ENCODE measurements around the gene ARHGAP18. TPM values are rescaled to one million over a fixed set of nuclear protein-coding genes. Genes with fewer than 3 reads are reported as not detected.
"Not testable (repeated sequence)": the region's sequence is repeated elsewhere in the genome, so short reads cannot be mapped to it uniquely, and the experiment has no call there.

ARHGAP18 gene
- total RNA-seq, 1 experiment from 2014 or later: 1.6 TPM

- no peaks in the 10 kb centered on the region for H3K9me3 ChIP-seq (ENCODE audit: low read length)
- no peak overlapping the region for H3K4me2 ChIP-seq (ENCODE audit: low read depth, low read length, poor library complexity, severe bottlenecking)
- peaks cover 3% of the 10 kb centered on the region; the same call in 1 of the 2 replicates for H3K4me1 ChIP-seq (ENCODE audit: low read length)
- no peaks in the 10 kb centered on the region for H4K20me1 ChIP-seq (ENCODE audit: insufficient read depth, low read depth, low read length)
- no peaks in the 10 kb centered on the region for H3K27me3 ChIP-seq (ENCODE audit: low read length)
- H3K36me3 ChIP-seq (ENCODE audit: insufficient read depth, low read length): no peaks in the 10 kb centered on the region
- H3K27ac ChIP-seq (ENCODE audit: low read length): no peak overlapping the region
- no peaks in the 10 kb centered on the region for H3K79me2 ChIP-seq (ENCODE audit: low read length)
- no peak overlapping the region for H2AFZ ChIP-seq (ENCODE audit: low read length)
- DNase-seq: peak; percentile 74
- no peak overlapping the region for H3K4me3 ChIP-seq (ENCODE audit: low read length)
- H3K9me2 ChIP-seq (replicated peaks; ENCODE audit: insufficient read depth, low read length): no peaks in the 10 kb centered on the region
- H3K9ac ChIP-seq (ENCODE audit: low read length): no peak overlapping the region
These were observed 134.4 kb downstream of the ARHGAP18 start for GRCh38 chr6:129575378-129576118.

- not testable (repeated sequence) for H3K9ac ChIP-seq (ENCODE audit: low read length); H3K4me3 ChIP-seq (ENCODE audit: low read length); H3K4me1 ChIP-seq (ENCODE audit: low read length); H3K4me2 ChIP-seq (ENCODE audit: low read depth, low read length, poor library complexity, severe bottlenecking); H3K9me2 ChIP-seq (replicated peaks; ENCODE audit: insufficient read depth, low read length); H3K9me3 ChIP-seq (ENCODE audit: low read length); DNase-seq; H3K79me2 ChIP-seq (ENCODE audit: low read length); H3K27me3 ChIP-seq (ENCODE audit: low read length); H3K36me3 ChIP-seq (ENCODE audit: insufficient read depth, low read length); H3K27ac ChIP-seq (ENCODE audit: low read length); H2AFZ ChIP-seq (ENCODE audit: low read length); H4K20me1 ChIP-seq (ENCODE audit: insufficient read depth, low read depth, low read length)
These were observed 135.4 kb downstream of the ARHGAP18 start for GRCh38 chr6:129574605-129575004.

- H3K9me2 ChIP-seq (replicated peaks; ENCODE audit: insufficient read depth, low read length); DNase-seq; H3K4me2 ChIP-seq (ENCODE audit: low read depth, low read length, poor library complexity, severe bottlenecking); H3K4me1 ChIP-seq (ENCODE audit: low read length); H3K36me3 ChIP-seq (ENCODE audit: insufficient read depth, low read length); H4K20me1 ChIP-seq (ENCODE audit: insufficient read depth, low read depth, low read length); H3K9me3 ChIP-seq (ENCODE audit: low read length); H3K27me3 ChIP-seq (ENCODE audit: low read length); H3K9ac ChIP-seq (ENCODE audit: low read length); H3K27ac ChIP-seq (ENCODE audit: low read length); H3K4me3 ChIP-seq (ENCODE audit: low read length); H3K79me2 ChIP-seq (ENCODE audit: low read length); H2AFZ ChIP-seq (ENCODE audit: low read length): not testable (repeated sequence)
These were observed 139.0 kb downstream of the ARHGAP18 start for GRCh38 chr6:129570929-129571328.

- DNase-seq: no peak
- H3K27me3 ChIP-seq (ENCODE audit: low read length): no peaks in the 10 kb centered on the region
- H3K9ac ChIP-seq (ENCODE audit: low read length): no peak overlapping the region
- H3K4me2 ChIP-seq (ENCODE audit: low read depth, low read length, poor library complexity, severe bottlenecking): no peak overlapping the region
- H3K4me1 ChIP-seq (ENCODE audit: low read length): no peaks in the 10 kb centered on the region
- no peaks in the 10 kb centered on the region for H3K36me3 ChIP-seq (ENCODE audit: insufficient read depth, low read length)
- H4K20me1 ChIP-seq (ENCODE audit: insufficient read depth, low read depth, low read length): no peaks in the 10 kb centered on the region
- H3K79me2 ChIP-seq (ENCODE audit: low read length): no peaks in the 10 kb centered on the region
- H3K27ac ChIP-seq (ENCODE audit: low read length): no peak overlapping the region
- no peak overlapping the region for H2AFZ ChIP-seq (ENCODE audit: low read length)
- no peaks in the 10 kb centered on the region for H3K9me3 ChIP-seq (ENCODE audit: low read length)
- no peak overlapping the region for H3K4me3 ChIP-seq (ENCODE audit: low read length)
- no peaks in the 10 kb centered on the region for H3K9me2 ChIP-seq (replicated peaks; ENCODE audit: insufficient read depth, low read length)
These were observed 142.0 kb downstream of the ARHGAP18 start for GRCh38 chr6:129568015-129568414.

GRCh38 chr6:129567374-129567773 is 142.6 kb downstream of the ARHGAP18 start:
- no peaks in the 10 kb centered on the region for H3K27me3 ChIP-seq (ENCODE audit: low read length)
- no peak overlapping the region for H3K4me3 ChIP-seq (ENCODE audit: low read length)
- no peak overlapping the region for H2AFZ ChIP-seq (ENCODE audit: low read length)
- H3K9me3 ChIP-seq (ENCODE audit: low read length): no peaks in the 10 kb centered on the region
- no peaks in the 10 kb centered on the region for H3K9me2 ChIP-seq (replicated peaks; ENCODE audit: insufficient read depth, low read length)
- no peaks in the 10 kb centered on the region for H3K4me1 ChIP-seq (ENCODE audit: low read length)
- DNase-seq: peak; percentile 64
- no peak overlapping the region for H3K9ac ChIP-seq (ENCODE audit: low read length)
- H3K79me2 ChIP-seq (ENCODE audit: low read length): no peaks in the 10 kb centered on the region
- no peaks in the 10 kb centered on the region for H4K20me1 ChIP-seq (ENCODE audit: insufficient read depth, low read depth, low read length)
- H3K4me2 ChIP-seq (ENCODE audit: low read depth, low read length, poor library complexity, severe bottlenecking): no peak overlapping the region
- no peak overlapping the region for H3K27ac ChIP-seq (ENCODE audit: low read length)
- no peaks in the 10 kb centered on the region for H3K36me3 ChIP-seq (ENCODE audit: insufficient read depth, low read length)

GRCh38 chr6:129565811-129566210 is 144.2 kb downstream of the ARHGAP18 start:
- Histone ChIP-seq H3K27me3 (ENCODE audit: low read length) (no peaks in the 10 kb centered on the region), H3K4me1 (ENCODE audit: low read length) (no peaks in the 10 kb centered on the region), H2AFZ (ENCODE audit: low read length) (no peak overlapping the region), H3K36me3 (ENCODE audit: insufficient read depth, low read length) (no peaks in the 10 kb centered on the region), H3K79me2 (ENCODE audit: low read length) (no peaks in the 10 kb centered on the region), H3K4me3 (ENCODE audit: low read length) (no peak overlapping the region), H3K4me2 (ENCODE audit: low read depth, low read length, poor library complexity, severe bottlenecking) (no peak overlapping the region), H3K9ac (ENCODE audit: low read length) (no peak overlapping the region), H3K27ac (ENCODE audit: low read length) (no peak overlapping the region), H4K20me1 (ENCODE audit: insufficient read depth, low read depth, low read length) (no peaks in the 10 kb centered on the region), H3K9me3 (ENCODE audit: low read length) (no peaks in the 10 kb centered on the region), H3K9me2 (replicated peaks; ENCODE audit: insufficient read depth, low read length) (no peaks in the 10 kb centered on the region)
- no peak for DNase-seq

GRCh38 chr6:129565366-129565765 is 144.6 kb downstream of the ARHGAP18 start:
- Histone ChIP-seq H3K9me2 (replicated peaks; ENCODE audit: insufficient read depth, low read length) (no peaks in the 10 kb centered on the region), H3K4me3 (ENCODE audit: low read length) (no peak overlapping the region), H2AFZ (ENCODE audit: low read length) (no peak overlapping the region), H3K9me3 (ENCODE audit: low read length) (no peaks in the 10 kb centered on the region), H3K4me1 (ENCODE audit: low read length) (no peaks in the 10 kb centered on the region), H4K20me1 (ENCODE audit: insufficient read depth, low read depth, low read length) (no peaks in the 10 kb centered on the region), H3K79me2 (ENCODE audit: low read length) (no peaks in the 10 kb centered on the region), H3K4me2 (ENCODE audit: low read depth, low read length, poor library complexity, severe bottlenecking) (no peak overlapping the region), H3K9ac (ENCODE audit: low read length) (no peak overlapping the region), H3K27ac (ENCODE audit: low read length) (no peak overlapping the region), H3K36me3 (ENCODE audit: insufficient read depth, low read length) (no peaks in the 10 kb centered on the region), H3K27me3 (ENCODE audit: low read length) (no peaks in the 10 kb centered on the region)
- DNase-seq: no peak

- Histone ChIP-seq H3K4me2 (ENCODE audit: low read depth, low read length, poor library complexity, severe bottlenecking) (no peak overlapping the region), H4K20me1 (ENCODE audit: insufficient read depth, low read depth, low read length) (no peaks in the 10 kb centered on the region), H3K9me2 (replicated peaks; ENCODE audit: insufficient read depth, low read length) (no peaks in the 10 kb centered on the region), H3K4me3 (ENCODE audit: low read length) (no peak overlapping the region), H3K27me3 (ENCODE audit: low read length) (no peaks in the 10 kb centered on the region), H3K27ac (ENCODE audit: low read length) (no peak overlapping the region), H2AFZ (ENCODE audit: low read length) (no peak overlapping the region), H3K4me1 (ENCODE audit: low read length) (no peaks in the 10 kb centered on the region), H3K9me3 (ENCODE audit: low read length) (no peaks in the 10 kb centered on the region), H3K36me3 (ENCODE audit: insufficient read depth, low read length) (no peaks in the 10 kb centered on the region), H3K9ac (ENCODE audit: low read length) (no peak overlapping the region), H3K79me2 (ENCODE audit: low read length) (no peaks in the 10 kb centered on the region)
- no peak for DNase-seq
These were observed 151.7 kb downstream of the ARHGAP18 start for GRCh38 chr6:129558248-129558647.
